Right lobe of liver (tissue), 4 donors: ENCODE measurements around the gene HOXC13.

Source experiments
- CTCF ChIP-seq, 4 donors: fragments of 200-600 bp in 3 of 4; fragments of 450-650 bp in 1 of 4; IDR thresholded peaks; one replicate each; pipeline versions ENCODE4 v1.5.1 to v1.8.0; 2016 to 2022; ENCODE audit warnings: antibody characterized with exemption in 4 of 4, mild to moderate bottlenecking in 2 of 4
- POLR2A ChIP-seq: fragments of 450-650 bp; IDR thresholded peaks from one replicate; pipeline ENCODE4 v1.6.1; 2017; ENCODE audit warnings: antibody characterized with exemption, mild to moderate bottlenecking
- donor health status: DM: no; HTN: no; CAD: no.
- donor health status: DM: no; HTN: no; CAD: no.
- donor health status: DM: no; HTN: yes; CAD: no.

DNA sequence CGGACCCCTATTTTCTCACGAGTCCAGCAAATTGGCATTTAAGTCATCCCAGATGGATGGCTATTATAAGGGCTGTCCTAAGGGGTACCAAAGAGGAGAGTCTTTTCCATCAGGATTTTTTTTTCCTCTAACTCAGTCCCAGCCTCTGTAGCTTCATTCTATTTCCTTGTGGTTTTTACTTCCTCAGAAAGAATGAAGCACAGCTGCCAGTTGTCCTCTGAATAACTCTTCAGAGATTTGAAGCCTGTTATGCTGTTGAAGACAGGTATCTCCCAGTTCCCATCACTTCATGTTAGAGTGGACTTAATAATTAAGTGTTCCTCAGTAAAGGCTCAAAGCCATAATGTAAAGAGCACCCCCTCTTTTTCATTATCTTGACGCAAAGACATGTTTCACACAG lies 48.5 kb upstream of the HOXC13 start:
- no peak for TF ChIP-seq CTCF (IDR thresholded peaks at IDR 0.05)
- TF ChIP-seq POLR2A: no peak
